Endothelial cell of hepatic sinusoid (primary cell): ENCODE data around the gene MYL11.

Experiments used
- in situ Hi-C: cut with HindIII; loops from 2 replicates; pipeline ENCODE4 v1.10.0; 2017; ENCODE audit warnings: low sequenced_read_pairs

MYL11 gene

DNA sequence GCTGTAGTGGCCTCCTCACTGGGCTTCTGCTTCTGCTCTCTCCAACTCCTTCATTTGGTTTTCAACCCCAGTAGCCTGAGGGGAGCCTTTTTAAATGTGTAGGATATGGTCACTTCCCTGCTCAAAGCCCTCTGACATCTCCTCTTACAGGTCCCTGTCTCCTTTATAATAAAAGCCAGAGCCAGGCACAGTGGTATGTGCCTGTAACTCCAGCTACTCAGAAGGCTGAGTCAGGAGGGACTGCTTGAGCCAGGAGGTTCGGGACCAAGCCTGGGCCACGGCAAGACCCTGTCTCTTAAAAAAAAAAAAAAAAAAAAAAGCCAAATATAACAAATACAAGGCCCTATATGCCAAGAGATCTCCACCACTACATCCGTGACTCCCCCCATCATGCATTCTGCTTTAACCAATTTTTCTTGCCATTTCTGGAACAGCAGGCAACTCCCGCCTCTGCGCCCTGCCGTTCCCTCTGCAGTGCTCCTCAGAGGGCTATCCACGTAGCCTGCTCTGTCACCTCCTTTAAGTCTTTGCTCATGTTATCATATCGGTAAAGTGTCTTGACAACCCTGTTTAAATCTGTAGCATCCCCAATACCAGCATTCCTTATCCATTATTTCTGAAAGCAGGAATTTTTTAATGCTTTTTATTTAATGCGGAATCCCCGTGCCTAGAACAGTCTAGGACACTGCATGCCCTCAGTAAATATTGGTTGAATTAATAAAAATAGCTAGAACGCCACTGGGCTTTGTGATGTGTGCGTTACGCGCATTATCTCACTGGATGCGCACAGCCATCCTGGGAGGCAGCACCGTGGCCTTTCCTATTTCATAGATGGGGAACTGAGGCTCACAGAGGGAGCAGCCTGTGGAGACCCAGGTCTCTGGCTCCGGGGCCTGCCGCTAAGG is 42.3 kb downstream of the MYL11 start:
- in situ Hi-C loops = no loop called here

DNA sequence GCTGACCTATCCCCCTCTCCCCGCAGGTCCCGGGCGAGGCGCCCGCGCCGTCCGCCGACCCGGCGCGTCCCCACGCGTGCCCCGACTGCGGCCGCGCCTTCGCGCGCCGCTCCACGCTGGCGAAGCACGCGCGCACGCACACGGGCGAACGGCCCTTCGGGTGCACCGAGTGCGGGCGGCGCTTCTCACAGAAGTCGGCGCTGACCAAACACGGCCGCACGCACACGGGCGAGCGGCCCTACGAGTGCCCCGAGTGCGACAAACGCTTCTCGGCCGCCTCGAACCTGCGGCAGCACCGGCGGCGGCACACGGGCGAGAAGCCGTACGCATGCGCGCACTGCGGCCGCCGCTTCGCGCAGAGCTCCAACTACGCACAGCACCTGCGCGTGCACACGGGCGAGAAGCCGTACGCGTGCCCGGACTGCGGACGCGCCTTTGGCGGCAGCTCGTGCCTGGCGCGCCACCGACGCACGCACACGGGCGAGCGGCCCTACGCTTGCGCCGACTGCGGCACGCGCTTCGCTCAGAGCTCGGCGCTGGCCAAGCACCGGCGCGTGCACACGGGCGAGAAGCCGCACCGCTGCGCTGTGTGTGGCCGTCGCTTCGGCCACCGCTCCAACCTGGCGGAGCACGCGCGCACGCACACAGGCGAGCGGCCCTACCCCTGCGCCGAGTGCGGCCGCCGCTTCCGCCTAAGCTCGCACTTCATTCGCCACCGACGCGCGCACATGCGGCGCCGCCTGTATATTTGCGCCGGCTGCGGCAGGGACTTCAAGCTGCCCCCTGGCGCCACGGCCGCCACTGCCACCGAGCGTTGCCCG is 43.1 kb downstream of the MYL11 start:
- in situ Hi-C loops = no loop called here

DNA sequence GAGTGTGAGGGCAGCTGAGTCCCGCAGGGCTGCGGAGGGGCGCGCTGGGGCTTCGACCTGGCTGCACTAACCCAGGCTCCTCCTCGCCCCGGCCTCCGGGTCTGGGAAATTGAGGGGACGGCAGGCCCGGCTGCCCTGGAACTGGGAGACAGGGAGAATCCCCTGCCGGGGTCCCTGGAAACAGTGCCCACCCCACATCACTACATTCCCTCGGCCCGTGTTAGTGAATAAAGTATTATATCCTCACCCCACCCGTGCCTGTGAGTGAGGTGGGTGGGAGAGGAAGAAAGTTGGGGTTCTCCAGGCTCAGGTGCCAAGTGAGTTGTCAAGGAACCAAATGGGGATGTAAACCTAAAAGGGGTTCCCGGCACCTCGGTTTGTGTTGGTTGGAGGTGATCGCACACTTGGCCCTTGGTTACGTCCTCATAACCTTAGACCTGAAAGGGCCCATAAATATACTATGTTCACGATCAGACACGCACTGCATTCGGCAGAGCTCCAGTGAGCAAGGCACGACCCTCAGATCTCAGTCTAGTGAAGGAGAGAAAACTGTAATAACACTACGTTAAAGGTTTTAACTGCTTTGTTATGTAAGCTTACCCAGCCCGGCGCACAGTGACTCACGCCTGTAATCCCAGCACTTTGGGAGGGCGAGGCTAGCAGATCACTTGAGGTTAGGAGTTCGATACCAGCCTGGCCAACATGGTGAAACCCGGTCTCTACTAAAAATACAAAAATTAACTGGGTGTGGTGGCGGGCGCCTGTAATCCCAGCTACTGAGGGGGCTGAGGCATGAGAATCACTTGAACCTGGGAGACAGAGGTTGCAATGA is 44.0 kb downstream of the MYL11 start:
- in situ Hi-C loops = no loop called here

DNA sequence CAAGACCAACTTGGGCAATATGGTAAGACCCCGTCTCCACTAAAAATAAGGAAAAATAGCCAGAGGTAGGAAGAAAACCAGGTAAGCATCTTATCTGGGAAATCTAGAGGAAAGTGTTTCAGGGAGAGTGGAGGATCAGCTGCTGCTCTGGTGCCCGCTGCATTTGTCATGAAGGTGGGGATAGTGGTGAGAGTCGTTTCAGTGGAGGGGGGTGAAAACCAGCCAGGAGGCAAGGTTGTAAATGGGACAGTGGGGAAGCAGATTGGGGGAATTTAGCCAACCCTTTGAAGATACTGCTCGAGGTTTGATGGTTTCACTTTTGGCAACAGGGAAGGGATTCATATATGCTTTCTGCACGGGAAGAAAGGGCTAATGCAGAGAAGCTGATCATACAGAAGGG is 46.4 kb downstream of the MYL11 start:
- in situ Hi-C loops = loop anchor here (10.0 kb wide), 1 partner anchor 94 kb away; no protein-coding TSS in a partner anchor
